ENCODE data around the gene FRS2. TPM values are rescaled to one million over a fixed set of nuclear protein-coding genes. Genes with fewer than 3 reads are reported as not detected.
A peak's percentile ranks its signal among the peaks of the same experiment; 100 is the strongest.

FRS2 gene
- total RNA-seq, 4 donors from 2014 or later: 27.4 to 159 (median 65.4) TPM

DNA sequence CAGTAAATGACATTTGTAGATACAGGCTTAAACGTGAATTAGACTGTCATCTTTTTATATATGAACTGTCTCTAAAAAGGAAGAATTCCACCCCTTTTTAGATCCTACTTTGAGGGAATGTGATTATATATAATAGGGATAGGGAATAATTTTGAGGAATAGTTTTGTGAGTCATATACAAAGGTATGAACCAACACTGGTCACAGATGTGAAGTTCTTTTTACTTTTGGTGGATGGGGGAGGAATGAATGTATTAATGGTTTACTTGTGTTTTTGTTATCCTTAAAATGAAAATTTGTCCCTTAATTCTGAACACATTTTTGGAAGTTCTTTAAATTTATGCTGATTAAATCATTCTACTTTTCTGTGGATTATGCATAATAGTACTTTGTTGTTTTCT is 30.4 kb downstream of the FRS2 start:
- no peak overlapping the region for H3K4me3 ChIP-seq
- intact Hi-C loops (cut with DNase I; ENCODE audit: low total_unique reads): no loop called here
- H3K9me3 ChIP-seq: no peaks in the 10 kb centered on the region
- no peak for DNase-seq
- H3K4me1 ChIP-seq: peaks cover 0 to 5% of the 10 kb centered on the region in 2 donors
- peak overlapping the region in 1 of 2 donors; percentile 28 for H3K27ac ChIP-seq
- no peaks in the 10 kb centered on the region for H3K27me3 ChIP-seq
- H3K36me3 ChIP-seq: no peaks in the 10 kb centered on the region
- TF ChIP-seq, protein P1, sequence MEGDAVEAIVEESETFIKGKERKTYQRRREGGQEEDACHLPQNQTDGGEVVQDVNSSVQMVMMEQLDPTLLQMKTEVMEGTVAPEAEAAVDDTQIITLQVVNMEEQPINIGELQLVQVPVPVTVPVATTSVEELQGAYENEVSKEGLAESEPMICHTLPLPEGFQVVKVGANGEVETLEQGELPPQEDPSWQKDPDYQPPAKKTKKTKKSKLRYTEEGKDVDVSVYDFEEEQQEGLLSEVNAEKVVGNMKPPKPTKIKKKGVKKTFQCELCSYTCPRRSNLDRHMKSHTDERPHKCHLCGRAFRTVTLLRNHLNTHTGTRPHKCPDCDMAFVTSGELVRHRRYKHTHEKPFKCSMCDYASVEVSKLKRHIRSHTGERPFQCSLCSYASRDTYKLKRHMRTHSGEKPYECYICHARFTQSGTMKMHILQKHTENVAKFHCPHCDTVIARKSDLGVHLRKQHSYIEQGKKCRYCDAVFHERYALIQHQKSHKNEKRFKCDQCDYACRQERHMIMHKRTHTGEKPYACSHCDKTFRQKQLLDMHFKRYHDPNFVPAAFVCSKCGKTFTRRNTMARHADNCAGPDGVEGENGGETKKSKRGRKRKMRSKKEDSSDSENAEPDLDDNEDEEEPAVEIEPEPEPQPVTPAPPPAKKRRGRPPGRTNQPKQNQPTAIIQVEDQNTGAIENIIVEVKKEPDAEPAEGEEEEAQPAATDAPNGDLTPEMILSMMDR (IDR thresholded peaks at IDR 0.05): no peak
- TF ChIP-seq POLR2A (IDR thresholded peaks at IDR 0.05): no peak

DNA sequence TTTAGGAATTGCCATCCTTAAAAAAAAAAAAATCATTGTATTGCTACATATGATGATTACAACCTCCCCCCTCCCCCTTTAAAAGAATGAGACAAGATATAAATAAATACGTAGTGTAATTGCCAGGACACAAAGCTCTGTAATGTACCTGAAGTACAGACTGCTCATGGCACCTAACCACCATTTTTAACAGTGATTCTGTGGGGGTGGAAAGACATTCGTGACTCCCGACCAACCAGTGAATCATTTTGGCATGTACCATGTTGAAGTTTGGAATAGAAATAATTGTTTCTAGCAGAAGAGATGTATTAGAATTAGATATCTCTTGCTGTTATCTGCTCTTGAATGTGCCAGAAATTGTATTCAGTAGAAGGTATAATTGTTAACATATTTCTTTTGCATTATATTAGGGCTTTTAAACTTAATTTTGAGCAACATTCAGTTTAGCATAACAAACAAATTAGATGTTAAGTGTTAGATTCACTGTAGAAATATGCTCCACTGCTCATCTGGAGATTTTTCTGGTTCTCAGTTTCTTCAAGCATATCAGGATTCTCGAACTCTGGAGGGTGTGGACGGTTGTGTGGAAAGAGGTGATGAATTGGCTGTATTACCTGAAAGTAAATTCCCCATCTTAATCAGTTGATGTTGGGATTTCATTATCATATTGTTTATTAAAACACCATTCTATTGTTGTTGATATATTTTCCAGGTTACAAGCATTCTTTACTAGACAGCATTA is 31.1 kb downstream of the FRS2 start:
- Histone ChIP-seq H3K4me1 (peaks cover 0 to 5% of the 10 kb centered on the region in 2 donors), H3K27me3 (no peaks in the 10 kb centered on the region), H3K9me3 (no peaks in the 10 kb centered on the region), H3K36me3 (no peaks in the 10 kb centered on the region), H3K4me3 (no peak overlapping the region), H3K27ac (peak overlapping the region in 1 of 2 donors; percentile 3)
- no peak for DNase-seq
- intact Hi-C loops (cut with DNase I; ENCODE audit: low total_unique reads): no loop called here
- TF ChIP-seq, protein P1 (IDR thresholded peaks at IDR 0.05): no peak
- TF ChIP-seq POLR2A (IDR thresholded peaks at IDR 0.05): no peak

DNA sequence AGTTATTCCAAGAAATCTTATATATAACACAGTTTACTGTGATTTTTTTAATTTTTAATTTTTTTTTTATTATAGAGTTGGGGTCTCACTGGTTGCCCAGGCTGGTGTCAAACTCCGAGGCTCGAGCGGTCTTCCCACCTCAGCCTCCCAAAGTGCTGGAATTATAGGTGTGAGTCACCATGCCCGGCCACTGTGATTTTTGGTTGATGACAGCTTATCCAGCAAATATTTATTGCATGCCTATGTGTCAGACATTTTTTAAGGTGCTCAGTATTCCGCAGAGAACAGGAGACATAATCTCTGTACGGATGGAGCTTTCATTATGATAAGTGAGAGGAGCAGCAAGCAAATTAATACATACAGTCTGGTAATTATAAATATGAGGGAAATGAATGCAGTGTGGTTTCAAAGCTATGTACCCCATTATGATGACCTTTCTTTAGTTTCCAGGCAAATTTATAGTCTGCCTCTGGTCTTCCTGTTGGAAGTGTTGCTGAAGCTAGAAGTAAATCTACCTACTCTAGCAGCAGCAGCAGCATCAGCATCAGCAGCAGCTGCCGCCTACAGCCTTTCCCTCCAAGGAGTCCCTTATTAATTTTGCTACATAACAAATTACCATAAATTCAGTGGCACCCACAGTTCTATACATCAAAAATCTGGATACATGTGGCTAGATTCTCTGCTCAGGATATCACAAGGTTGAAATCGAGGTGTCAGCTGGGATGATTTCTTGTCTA is 32.3 kb downstream of the FRS2 start:
- intact Hi-C loops (cut with DNase I; ENCODE audit: low total_unique reads): no loop called here
- H3K36me3 ChIP-seq: no peaks in the 10 kb centered on the region
- no peaks in the 10 kb centered on the region for H3K4me1 ChIP-seq
- no peak overlapping the region for H3K4me3 ChIP-seq
- no peaks in the 10 kb centered on the region for H3K27me3 ChIP-seq
- no peak overlapping the region for H3K27ac ChIP-seq
- no peak for DNase-seq
- TF ChIP-seq, protein P1 (IDR thresholded peaks at IDR 0.05): no peak
- no peak for TF ChIP-seq POLR2A (IDR thresholded peaks at IDR 0.05)
- H3K9me3 ChIP-seq: no peaks in the 10 kb centered on the region

DNA sequence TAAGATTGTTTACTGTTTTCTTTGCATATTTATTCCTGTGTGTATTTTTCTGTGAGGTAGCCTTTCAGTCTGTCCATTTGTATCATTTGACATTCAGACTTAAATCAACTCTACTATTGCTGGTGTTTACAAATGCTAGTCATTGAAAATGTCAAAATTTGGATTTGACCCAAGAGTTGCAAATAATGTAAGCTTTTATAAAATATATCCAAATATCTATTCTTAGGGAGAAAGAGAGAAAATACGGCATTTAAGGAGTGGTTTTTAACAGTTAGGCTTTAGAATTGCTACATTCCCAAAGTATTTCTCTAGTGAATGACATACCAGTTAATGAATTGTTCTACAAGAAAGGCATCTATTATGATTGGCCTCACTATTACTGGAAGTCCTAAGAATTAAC is 37.9 kb downstream of the FRS2 start:
- no peak overlapping the region for H3K27ac ChIP-seq
- no peak overlapping the region for H3K4me3 ChIP-seq
- H3K9me3 ChIP-seq: no peaks in the 10 kb centered on the region
- no peak for DNase-seq
- intact Hi-C loops (cut with DNase I; ENCODE audit: low total_unique reads): no loop called here
- H3K27me3 ChIP-seq: no peaks in the 10 kb centered on the region
- H3K4me1 ChIP-seq: peaks cover 0 to 2% of the 10 kb centered on the region in 2 donors
- no peak for TF ChIP-seq POLR2A (IDR thresholded peaks at IDR 0.05)
- TF ChIP-seq, protein P1 (IDR thresholded peaks at IDR 0.05): no peak
- H3K36me3 ChIP-seq: no peaks in the 10 kb centered on the region

DNA sequence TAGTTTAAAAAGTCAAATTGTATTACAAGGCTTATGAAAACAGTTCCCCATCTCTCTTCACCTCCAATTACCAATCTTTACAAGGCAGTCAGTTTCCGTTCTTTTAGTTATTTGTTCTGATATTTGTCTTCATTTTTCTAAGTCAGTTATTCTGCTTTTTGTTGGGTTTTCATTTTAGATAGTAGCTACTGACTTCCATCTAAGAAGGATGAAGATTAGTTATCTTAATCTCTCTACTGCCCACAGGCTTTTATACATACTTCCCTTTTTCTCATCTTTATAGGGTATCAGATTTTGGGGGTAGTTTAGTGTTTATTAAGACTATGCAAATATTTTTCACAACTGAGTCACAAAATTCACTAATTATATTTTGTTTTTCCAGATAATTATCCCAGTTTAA is 38.4 kb downstream of the FRS2 start:
- peaks cover 0 to 7% of the 10 kb centered on the region in 2 donors for H3K4me1 ChIP-seq
- no peaks in the 10 kb centered on the region for H3K9me3 ChIP-seq
- intact Hi-C loops (cut with DNase I; ENCODE audit: low total_unique reads): no loop called here
- H3K36me3 ChIP-seq: no peaks in the 10 kb centered on the region
- no peak overlapping the region for H3K4me3 ChIP-seq
- no peak overlapping the region for H3K27ac ChIP-seq
- H3K27me3 ChIP-seq: no peaks in the 10 kb centered on the region
- TF ChIP-seq, protein P1 (IDR thresholded peaks at IDR 0.05): no peak
- TF ChIP-seq POLR2A (IDR thresholded peaks at IDR 0.05): no peak
- no peak for DNase-seq
